ENCODE measurements around the gene RHOH. TPM values are rescaled to one million over a fixed set of nuclear protein-coding genes. Genes with fewer than 3 reads are reported as not detected.
A peak's percentile ranks its signal among the peaks of the same experiment; 100 is the strongest.

Gene RHOH
- total and polyA plus RNA-seq, 9 of the 15 experiments (the other 6 are each of a cell fraction or from before 2014, with no cell fraction given) = 14.3 to 37.7 (median 23.2) TPM

DNA sequence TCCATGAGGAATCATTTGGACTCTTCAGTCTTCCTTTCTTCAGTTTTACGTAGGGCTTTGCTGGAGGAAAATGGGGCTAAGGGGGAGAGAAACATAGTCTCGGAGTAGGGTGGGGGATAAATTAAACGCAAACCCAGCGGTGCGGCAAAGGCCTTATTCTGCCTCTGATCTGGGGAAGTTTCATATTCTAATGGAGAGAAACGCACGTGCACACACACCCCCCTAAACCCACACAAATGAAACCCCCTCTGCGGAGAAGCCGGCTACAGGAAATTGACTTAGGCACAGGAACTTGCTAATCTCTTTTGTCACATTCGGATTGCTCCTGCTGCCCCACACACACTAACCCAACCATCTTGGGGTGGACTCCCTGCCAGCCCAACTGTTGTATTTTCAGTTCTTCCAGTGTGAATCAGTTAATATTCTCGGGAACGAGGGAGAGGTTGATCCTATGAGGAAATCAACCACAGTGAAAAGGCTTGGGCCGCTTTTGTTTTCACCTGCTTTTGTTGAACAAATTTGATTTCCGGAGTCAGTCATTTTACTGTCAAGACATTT is at the start of gene RHOH (continued):
- TF ChIP-seq ARID2 (IDR thresholded peaks at IDR 0.05) (no peak), BRD4 (IDR thresholded peaks at IDR 0.05) (0 out of 2 replicates have a peak, but pooled peaks have one; percentile 70), FOXA1 (IDR thresholded peaks at IDR 0.05; ENCODE audit: borderline replicate concordance) (no peak), NFIX (CRISPR knock-in tag; IDR thresholded peaks at IDR 0.05; ENCODE audit: low read depth) (no peak), SMAD4 (CRISPR knock-in tag; conservative IDR thresholded peaks at IDR 0.05) (0 out of 2 replicates have a peak, but pooled peaks have one; percentile 40), NR4A1 (CRISPR knock-in tag; IDR thresholded peaks at IDR 0.05) (no peak), NR4A1 (tag; IDR thresholded peaks at IDR 0.05) (0 out of 2 replicates have a peak, but pooled peaks have one; percentile 34), PCBP2 (IDR thresholded peaks at IDR 0.05; ENCODE audit: low read depth, low read length, poor library complexity, severe bottlenecking) (no peak), HLTF (IDR thresholded peaks at IDR 0.05) (no peak), SMAD1 (IDR thresholded peaks at IDR 0.05; ENCODE audit: low read depth, low read length, partially characterized antibody) (no peak), ZKSCAN1 (IDR thresholded peaks at IDR 0.05; ENCODE audit: low read depth, low read length) (no peak), ZNF586 (CRISPR knock-in tag; conservative IDR thresholded peaks at IDR 0.05) (no peak), KDM5B (IDR thresholded peaks at IDR 0.05; ENCODE audit: insufficient replicate concordance, low read depth, low read length) (no peak), ZNF655 (CRISPR knock-in tag; IDR thresholded peaks at IDR 0.05) (no peak), SUPT5H (IDR thresholded peaks at IDR 0.05) (0 out of 2 replicates have a peak, but pooled peaks have one; percentile 28), ZSCAN29 (IDR thresholded peaks at IDR 0.05) (no peak), UBTF (IDR thresholded peaks at IDR 0.05; ENCODE audit: borderline replicate concordance in 1 of 2, low read depth in 2 of 2, low read length in 2 of 2) (0 out of 4 replicates have a peak, but pooled peaks of 1 of the 2 experiments have one; percentile 44), ZNF174 (CRISPR knock-in tag; IDR thresholded peaks at IDR 0.05) (no peak), THRAP3 (IDR thresholded peaks at IDR 0.05; ENCODE audit: borderline replicate concordance) (no peak), L3MBTL2 (IDR thresholded peaks at IDR 0.05) (no peak), GTF2E2 (tag; IDR thresholded peaks at IDR 0.05) (no peak), TOE1 (IDR thresholded peaks at IDR 0.05; ENCODE audit: borderline replicate concordance) (no peak), TOE1 (CRISPR knock-in tag; IDR thresholded peaks at IDR 0.05; ENCODE audit: borderline replicate concordance, low read depth) (no peak)

Measured in K562 (cell line).